Loucy (cell line): ENCODE measurements around the gene PRKCZ.

ENCODE experiments used
- CTCF ChIP-seq: fragments of 200-600 bp; sonication (generic); conservative IDR thresholded peaks from 2 replicates; pipeline ENCODE4 v1.5.1; 2014; ENCODE audit warnings: mild to moderate bottlenecking, antibody characterized with exemption, low read length
- EZH2phosphoT487 ChIP-seq: fragments of 200-600 bp; IDR thresholded peaks from 2 replicates; pipeline ENCODE4 v1.6.1; 2018; ENCODE audit warnings: antibody characterized with exemption, mild to moderate bottlenecking, moderate library complexity, borderline replicate concordance

DNA sequence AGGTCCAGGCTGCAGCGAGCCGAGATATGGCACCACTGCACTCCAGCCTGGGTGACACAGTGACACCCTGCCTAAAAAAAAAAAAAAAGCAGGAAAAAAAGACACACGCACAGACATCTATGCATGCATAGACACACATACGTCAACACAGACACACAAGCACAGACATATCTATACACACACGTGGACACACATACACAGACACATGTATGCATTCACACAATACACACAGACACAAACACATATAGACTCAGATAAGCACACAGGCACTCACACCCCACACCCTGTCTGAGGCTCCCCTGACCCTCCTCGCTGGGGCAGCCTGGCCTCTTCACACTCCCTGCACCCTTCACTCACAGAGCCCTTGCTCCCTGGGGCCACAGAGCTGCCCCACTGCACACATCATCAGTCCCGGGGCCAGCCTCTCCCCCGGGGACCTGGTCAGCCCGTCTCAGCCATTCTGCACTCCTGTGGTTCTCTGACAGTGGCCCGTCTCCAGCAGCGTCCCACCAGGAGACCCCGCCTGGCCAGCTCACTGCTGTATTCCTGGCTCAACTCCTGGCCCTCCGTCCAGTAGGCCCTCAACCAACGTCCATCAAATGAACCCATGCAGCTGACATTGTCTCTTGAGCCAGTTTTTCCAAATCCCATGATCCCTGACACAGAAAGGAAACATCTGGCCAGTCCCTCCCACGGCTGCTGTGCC lies 4.6 kb upstream of the PRKCZ start:
- TF ChIP-seq CTCF (no peak), EZH2phosphoT487 (no peak)
